Erythroblast (primary cell): Measurements from ENCODE around the gene SIGLEC7.

Experiments
- GATA1 ChIP-seq: IDR thresholded peaks from 2 replicates; pipeline ENCODE4 v1.6.1; 2011; ENCODE audit warnings: low read depth, mild to moderate bottlenecking, control low read depth, low read length, moderate library complexity
- POLR2A ChIP-seq: IDR thresholded peaks from 2 replicates; pipeline ENCODE4 v1.6.1; 2011; ENCODE audit warnings: mild to moderate bottlenecking, low read length

DNA sequence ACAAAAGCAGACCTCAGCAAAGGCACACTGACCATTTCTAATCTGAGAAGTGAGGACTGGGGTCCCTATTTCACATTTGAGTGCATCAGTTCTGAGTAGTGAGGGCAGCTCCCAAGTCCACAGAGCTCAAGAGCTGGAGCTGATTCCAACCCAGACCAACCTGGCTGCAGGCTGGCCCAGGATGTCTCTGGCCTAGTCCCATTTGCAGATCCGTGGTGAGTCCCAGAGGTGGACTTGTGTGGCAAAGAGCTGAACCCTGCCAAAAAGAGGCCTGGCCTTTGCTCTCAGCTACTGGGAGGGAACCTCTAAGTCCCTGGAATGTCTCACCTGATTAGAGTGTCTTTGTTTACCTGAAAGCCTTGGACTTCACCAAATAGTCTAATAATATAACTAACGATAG lies 14.6 kb downstream of the SIGLEC7 start:
- TF ChIP-seq POLR2A (no peak), GATA1 (no peak)
